ENCODE data around the gene TBC1D10B. TPM values are rescaled to one million over a fixed set of nuclear protein-coding genes. Genes with fewer than 3 reads are reported as not detected.

TBC1D10B gene
- total RNA-seq, 4 donors from 2014 or later: 35.3 to 52.6 (median 43.6) TPM

GRCh38 chr16:30378236-30379157 is 8.2 kb upstream of the TBC1D10B start:
- TF ChIP-seq, protein P1, sequence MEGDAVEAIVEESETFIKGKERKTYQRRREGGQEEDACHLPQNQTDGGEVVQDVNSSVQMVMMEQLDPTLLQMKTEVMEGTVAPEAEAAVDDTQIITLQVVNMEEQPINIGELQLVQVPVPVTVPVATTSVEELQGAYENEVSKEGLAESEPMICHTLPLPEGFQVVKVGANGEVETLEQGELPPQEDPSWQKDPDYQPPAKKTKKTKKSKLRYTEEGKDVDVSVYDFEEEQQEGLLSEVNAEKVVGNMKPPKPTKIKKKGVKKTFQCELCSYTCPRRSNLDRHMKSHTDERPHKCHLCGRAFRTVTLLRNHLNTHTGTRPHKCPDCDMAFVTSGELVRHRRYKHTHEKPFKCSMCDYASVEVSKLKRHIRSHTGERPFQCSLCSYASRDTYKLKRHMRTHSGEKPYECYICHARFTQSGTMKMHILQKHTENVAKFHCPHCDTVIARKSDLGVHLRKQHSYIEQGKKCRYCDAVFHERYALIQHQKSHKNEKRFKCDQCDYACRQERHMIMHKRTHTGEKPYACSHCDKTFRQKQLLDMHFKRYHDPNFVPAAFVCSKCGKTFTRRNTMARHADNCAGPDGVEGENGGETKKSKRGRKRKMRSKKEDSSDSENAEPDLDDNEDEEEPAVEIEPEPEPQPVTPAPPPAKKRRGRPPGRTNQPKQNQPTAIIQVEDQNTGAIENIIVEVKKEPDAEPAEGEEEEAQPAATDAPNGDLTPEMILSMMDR (IDR thresholded peaks at IDR 0.05 in 4 of 5, conservative IDR thresholded peaks at IDR 0.05 in 1 of 5): peak in 1 of 5 experiments; percentile 11
- peak in 1 of 2 donors; percentile 3 for TF ChIP-seq POLR2A (IDR thresholded peaks at IDR 0.05)
- ATAC-seq (peak; percentile 78 to 86), DNase-seq (peak; percentile 97 to 99)
- Histone ChIP-seq H3K27ac (peak overlapping the region; percentile 95 to 100 (median 98)), H3K9me3 (no peaks in the 10 kb centered on the region), H3K36me3 (no peaks in the 10 kb centered on the region), H3K4me1 (peaks cover 14 to 47% of the 10 kb centered on the region in 2 donors), H3K27me3 (no peaks in the 10 kb centered on the region), H3K4me3 (peak overlapping the region; percentile 65 to 93 (median 80))
- intact Hi-C loops (cut with DNase I; ENCODE audit: low total_unique reads): loop anchor here (1.0 to 10.0 kb wide), 4 partner anchors 17 to 284 kb away; partner anchors contain the start of genes TBX6, YPEL3, ZNF48 and ZNF771
- in situ Hi-C loops (cut with MboI; ENCODE audit: low sequenced_read_pairs in 4 of 4): no loop called here

- in situ Hi-C loops (cut with MboI; ENCODE audit: low sequenced_read_pairs in 4 of 4): no loop called here
- Histone ChIP-seq H3K4me1 (peaks cover 14 to 51% of the 10 kb centered on the region in 2 donors), H3K36me3 (no peaks in the 10 kb centered on the region), H3K27ac (peak overlapping the region; percentile 95 to 100 (median 98)), H3K27me3 (no peaks in the 10 kb centered on the region), H3K4me3 (peak overlapping the region; percentile 65 to 93 (median 80)), H3K9me3 (no peaks in the 10 kb centered on the region)
- DNase-seq (peak; percentile 82 to 91), ATAC-seq (peak; percentile 74 to 79)
- peak; percentile 72 to 76 for TF ChIP-seq POLR2A (IDR thresholded peaks at IDR 0.05)
- TF ChIP-seq, protein P1 (IDR thresholded peaks at IDR 0.05 in 4 of 5, conservative IDR thresholded peaks at IDR 0.05 in 1 of 5): no peak
- intact Hi-C loops (cut with DNase I; ENCODE audit: low total_unique reads): loop anchor here (1.0 to 10.0 kb wide), 4 partner anchors 17 to 283 kb away; partner anchors contain the start of genes TBX6, YPEL3, ZNF48 and ZNF771
These were observed 7.5 kb upstream of the TBC1D10B start for GRCh38 chr16:30377812-30378235.

DNA sequence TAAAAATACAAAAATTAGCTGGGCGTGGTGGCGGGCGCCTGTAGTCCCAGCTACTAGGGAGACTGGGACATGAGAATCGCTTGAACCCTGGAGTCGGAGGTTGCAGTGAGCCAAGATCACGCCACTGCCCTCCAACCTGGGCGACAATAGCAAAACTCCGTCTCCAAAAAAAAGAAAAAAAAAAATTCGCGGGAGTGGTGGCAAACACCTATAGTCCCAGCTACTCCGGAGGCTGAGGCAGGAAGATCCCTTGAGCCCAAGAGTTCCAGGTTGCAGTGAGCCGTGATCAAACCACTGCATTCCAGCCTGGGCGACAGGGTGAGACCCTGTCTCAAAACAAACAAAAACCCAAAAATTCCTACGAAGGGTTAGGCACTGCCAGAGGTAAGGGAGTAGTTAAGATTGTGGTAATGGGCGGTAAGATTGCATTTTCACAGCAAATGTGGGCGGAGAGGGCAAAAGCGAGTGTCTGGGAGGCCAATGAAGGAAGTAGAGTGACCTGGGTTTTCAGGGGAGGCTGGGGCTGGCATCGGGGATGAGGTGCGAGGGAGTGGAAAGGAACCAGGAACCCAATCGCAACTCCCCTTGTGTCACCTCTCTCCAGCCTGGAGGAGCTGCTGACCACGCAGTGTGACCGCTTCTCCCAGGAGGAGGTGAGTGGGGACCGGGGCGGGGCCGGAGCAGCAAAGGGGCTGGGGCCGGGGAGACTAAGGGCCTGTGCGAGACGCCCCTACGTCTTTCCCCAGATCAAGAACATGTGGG is 6.9 kb upstream of the TBC1D10B start:
- in situ Hi-C loops (cut with MboI; ENCODE audit: low sequenced_read_pairs in 4 of 4) (no loop called here), intact Hi-C loops (cut with DNase I; ENCODE audit: low total_unique reads) (loop anchor here (10.0 kb wide), 1 partner anchor 282 kb away; the partner anchor contains the start of genes TBX6 and YPEL3)
- no peaks in the 10 kb centered on the region for H3K27me3 ChIP-seq
- ATAC-seq (peak in 1 of 2 donors; percentile 29), DNase-seq (no peak)
- H3K27ac ChIP-seq: peak overlapping the region; percentile 95 to 100 (median 98)
- no peaks in the 10 kb centered on the region for H3K9me3 ChIP-seq
- TF ChIP-seq, protein P1 (IDR thresholded peaks at IDR 0.05 in 4 of 5, conservative IDR thresholded peaks at IDR 0.05 in 1 of 5): no peak
- no peak for TF ChIP-seq POLR2A (IDR thresholded peaks at IDR 0.05)
- peaks cover 20 to 57% of the 10 kb centered on the region in 2 donors for H3K4me1 ChIP-seq
- no peaks in the 10 kb centered on the region for H3K36me3 ChIP-seq
- H3K4me3 ChIP-seq: peak overlapping the region; percentile 65 to 93 (median 80)

DNA sequence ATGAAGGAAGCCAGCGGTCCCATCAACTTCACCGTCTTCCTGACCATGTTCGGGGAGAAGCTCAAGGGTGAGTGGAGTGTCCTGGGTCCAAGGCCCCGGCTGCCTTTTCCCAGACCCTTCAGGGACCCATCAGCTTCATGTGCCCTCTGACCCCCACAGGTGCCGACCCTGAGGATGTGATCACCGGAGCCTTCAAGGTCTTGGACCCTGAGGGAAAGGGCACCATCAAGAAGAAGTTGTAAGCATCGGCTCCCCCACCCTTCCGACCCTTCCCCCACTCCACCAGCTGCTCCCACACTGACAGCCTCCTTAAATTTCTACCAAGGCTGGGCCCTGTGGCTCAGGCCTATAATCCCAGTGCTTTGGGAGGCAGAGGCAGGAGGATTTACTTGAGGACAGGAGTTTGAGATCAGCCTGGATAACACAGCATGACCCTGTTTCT is 6.2 kb upstream of the TBC1D10B start:
- Histone ChIP-seq H3K4me3 (peak overlapping the region in 2 of 4 donors; percentile 4 to 74), H3K27ac (peak overlapping the region; percentile 95 to 100 (median 98)), H3K9me3 (no peaks in the 10 kb centered on the region), H3K27me3 (no peaks in the 10 kb centered on the region), H3K36me3 (no peaks in the 10 kb centered on the region), H3K4me1 (peaks cover 28 to 65% of the 10 kb centered on the region in 2 donors)
- in situ Hi-C loops (cut with MboI; ENCODE audit: low sequenced_read_pairs in 4 of 4) (no loop called here), intact Hi-C loops (cut with DNase I; ENCODE audit: low total_unique reads) (loop anchor here (10.0 kb wide), 1 partner anchor 282 kb away; the partner anchor contains the start of genes TBX6 and YPEL3)
- DNase-seq: no peak
- ATAC-seq: no peak
- TF ChIP-seq, protein P1 (IDR thresholded peaks at IDR 0.05 in 4 of 5, conservative IDR thresholded peaks at IDR 0.05 in 1 of 5): no peak
- TF ChIP-seq POLR2A (IDR thresholded peaks at IDR 0.05): no peak
